NB4 (cell line): ENCODE data around the gene CELSR1.

Experiments
- MYC ChIP-seq: IDR thresholded peaks from 2 replicates; pipeline ENCODE4 v1.6.1; 2011; ENCODE audit warnings: low read depth, low read length
- POLR2A ChIP-seq: IDR thresholded peaks from 2 replicates; pipeline ENCODE4 v1.6.1; 2011; ENCODE audit warnings: mild to moderate bottlenecking; ENCODE audit not compliant: insufficient read length; ENCODE audit errors: extremely low read depth
- TF ChIP-seq, protein P1 (sequence below): IDR thresholded peaks from one replicate; pipeline ENCODE4 v1.5.1; 2012; ENCODE audit warnings: low read depth, low read length
- TF ChIP-seq, protein P2 (sequence below): IDR thresholded peaks from 2 replicates; pipeline ENCODE4 v1.6.1; 2011; ENCODE audit warnings: low read depth, low read length

GRCh38 chr22:46368422-46368821 is 169.0 kb downstream of the CELSR1 start:
- TF ChIP-seq, protein P1, sequence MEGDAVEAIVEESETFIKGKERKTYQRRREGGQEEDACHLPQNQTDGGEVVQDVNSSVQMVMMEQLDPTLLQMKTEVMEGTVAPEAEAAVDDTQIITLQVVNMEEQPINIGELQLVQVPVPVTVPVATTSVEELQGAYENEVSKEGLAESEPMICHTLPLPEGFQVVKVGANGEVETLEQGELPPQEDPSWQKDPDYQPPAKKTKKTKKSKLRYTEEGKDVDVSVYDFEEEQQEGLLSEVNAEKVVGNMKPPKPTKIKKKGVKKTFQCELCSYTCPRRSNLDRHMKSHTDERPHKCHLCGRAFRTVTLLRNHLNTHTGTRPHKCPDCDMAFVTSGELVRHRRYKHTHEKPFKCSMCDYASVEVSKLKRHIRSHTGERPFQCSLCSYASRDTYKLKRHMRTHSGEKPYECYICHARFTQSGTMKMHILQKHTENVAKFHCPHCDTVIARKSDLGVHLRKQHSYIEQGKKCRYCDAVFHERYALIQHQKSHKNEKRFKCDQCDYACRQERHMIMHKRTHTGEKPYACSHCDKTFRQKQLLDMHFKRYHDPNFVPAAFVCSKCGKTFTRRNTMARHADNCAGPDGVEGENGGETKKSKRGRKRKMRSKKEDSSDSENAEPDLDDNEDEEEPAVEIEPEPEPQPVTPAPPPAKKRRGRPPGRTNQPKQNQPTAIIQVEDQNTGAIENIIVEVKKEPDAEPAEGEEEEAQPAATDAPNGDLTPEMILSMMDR: no peak
- TF ChIP-seq POLR2A (no peak), MYC (no peak)
- TF ChIP-seq, protein P2, sequence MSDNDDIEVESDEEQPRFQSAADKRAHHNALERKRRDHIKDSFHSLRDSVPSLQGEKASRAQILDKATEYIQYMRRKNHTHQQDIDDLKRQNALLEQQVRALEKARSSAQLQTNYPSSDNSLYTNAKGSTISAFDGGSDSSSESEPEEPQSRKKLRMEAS: no peak
